ENCODE data around the gene POLN.

POLN gene

GRCh38 chr4:2241410-2242353 lies at the start of gene POLN, which contains the start of gene HAUS3:
POLN (minus strand) TSS chr4:2242121; CDS start chr4:2229231, 12,890 bp downstream.
HAUS3 (minus strand) TSS chr4:2242121; CDS start chr4:2240946, 1,175 bp downstream.
- peak; percentile 91 for DNase-seq (ENCODE audit: low read depth, low spot score)

GRCh38 chr4:2290974-2291704 lies 49.2 kb upstream of the POLN start:
- no peak for DNase-seq (ENCODE audit: low read depth, low spot score)

GRCh38 chr4:2290488-2290887 lies 48.6 kb upstream of the POLN start:
- DNase-seq (ENCODE audit: low read depth, low spot score) = no peak

- DNase-seq (ENCODE audit: low read depth, low spot score) = no peak
Measured at GRCh38 chr4:2289955-2290333, 48.0 kb upstream of the POLN start.

GRCh38 chr4:2289311-2289954 lies 47.5 kb upstream of the POLN start:
- DNase-seq (ENCODE audit: low read depth, low spot score) = no peak

- no peak for DNase-seq (ENCODE audit: low read depth, low spot score)
Measured at GRCh38 chr4:2288051-2288541, 46.2 kb upstream of the POLN start.

GRCh38 chr4:2287594-2287915 lies 45.6 kb upstream of the POLN start:
- DNase-seq (ENCODE audit: low read depth, low spot score) = no peak

- DNase-seq (ENCODE audit: low read depth, low spot score) = no peak
Measured at GRCh38 chr4:2286904-2287593, 45.1 kb upstream of the POLN start.

GRCh38 chr4:2285613-2286381 lies 43.9 kb upstream of the POLN start:
- no peak for DNase-seq (ENCODE audit: low read depth, low spot score)

GRCh38 chr4:2284934-2285612 lies 43.2 kb upstream of the POLN start:
- no peak for DNase-seq (ENCODE audit: low read depth, low spot score)

- no peak for DNase-seq (ENCODE audit: low read depth, low spot score)
Measured at GRCh38 chr4:2284161-2284933, 42.4 kb upstream of the POLN start.

GRCh38 chr4:2283199-2283711 lies 41.3 kb upstream of the POLN start:
- no peak for DNase-seq (ENCODE audit: low read depth, low spot score)

- no peak for DNase-seq (ENCODE audit: low read depth, low spot score)
Measured at GRCh38 chr4:2281575-2282343, 39.8 kb upstream of the POLN start.

- no peak for DNase-seq (ENCODE audit: low read depth, low spot score)
Measured at GRCh38 chr4:2280531-2281300, 38.8 kb upstream of the POLN start.

GRCh38 chr4:2277956-2278355 lies 36.0 kb upstream of the POLN start:
- DNase-seq (ENCODE audit: low read depth, low spot score) = no peak

- DNase-seq (ENCODE audit: low read depth, low spot score) = no peak
Measured at GRCh38 chr4:2276581-2277325, 34.8 kb upstream of the POLN start.

Data from smooth muscle cell of the brain vasculature (primary cell).